Measurements from ENCODE around the gene PCA3.

DNA sequence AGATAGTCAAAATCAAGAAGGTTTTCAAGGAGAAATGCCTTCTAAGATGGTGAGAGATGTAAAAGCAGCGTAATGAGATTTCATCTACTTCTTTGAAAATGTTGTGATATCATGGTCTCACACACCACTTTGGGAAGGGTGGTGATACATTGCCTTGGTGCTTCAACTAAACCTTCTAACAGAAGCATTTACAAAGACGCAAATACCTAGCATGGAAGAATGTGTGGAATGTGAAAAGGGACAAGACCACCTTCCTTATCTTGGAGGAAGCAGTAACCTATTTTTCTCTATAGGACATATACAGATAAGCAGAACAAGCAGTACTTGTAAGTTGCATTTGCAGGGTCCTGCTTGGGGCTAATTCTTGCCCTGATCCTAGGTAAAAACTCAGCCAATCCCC is 38.8 kb downstream of the PCA3 start:
- TF ChIP-seq, protein P1, sequence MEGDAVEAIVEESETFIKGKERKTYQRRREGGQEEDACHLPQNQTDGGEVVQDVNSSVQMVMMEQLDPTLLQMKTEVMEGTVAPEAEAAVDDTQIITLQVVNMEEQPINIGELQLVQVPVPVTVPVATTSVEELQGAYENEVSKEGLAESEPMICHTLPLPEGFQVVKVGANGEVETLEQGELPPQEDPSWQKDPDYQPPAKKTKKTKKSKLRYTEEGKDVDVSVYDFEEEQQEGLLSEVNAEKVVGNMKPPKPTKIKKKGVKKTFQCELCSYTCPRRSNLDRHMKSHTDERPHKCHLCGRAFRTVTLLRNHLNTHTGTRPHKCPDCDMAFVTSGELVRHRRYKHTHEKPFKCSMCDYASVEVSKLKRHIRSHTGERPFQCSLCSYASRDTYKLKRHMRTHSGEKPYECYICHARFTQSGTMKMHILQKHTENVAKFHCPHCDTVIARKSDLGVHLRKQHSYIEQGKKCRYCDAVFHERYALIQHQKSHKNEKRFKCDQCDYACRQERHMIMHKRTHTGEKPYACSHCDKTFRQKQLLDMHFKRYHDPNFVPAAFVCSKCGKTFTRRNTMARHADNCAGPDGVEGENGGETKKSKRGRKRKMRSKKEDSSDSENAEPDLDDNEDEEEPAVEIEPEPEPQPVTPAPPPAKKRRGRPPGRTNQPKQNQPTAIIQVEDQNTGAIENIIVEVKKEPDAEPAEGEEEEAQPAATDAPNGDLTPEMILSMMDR (IDR thresholded peaks at IDR 0.05 in 4 of 5, conservative IDR thresholded peaks at IDR 0.05 in 1 of 5): no peak
- TF ChIP-seq POLR2A (IDR thresholded peaks at IDR 0.05): no peak
